Parathyroid adenoma (tissue), 2 donors: ENCODE data around the gene ELAC1.
A peak's percentile ranks its signal among the peaks of the same experiment; 100 is the strongest.

Source experiments
- H2AFZ ChIP-seq: fragments of 300-600 bp; sonication (generic); one replicate; pipeline ENCODE4 v1.7.0; 2017; ENCODE audit warnings: antibody characterized with exemption, mild to moderate bottlenecking
- H3K27ac ChIP-seq: fragments of 300-600 bp; sonication (generic); one replicate; pipeline ENCODE4 v1.7.0; 2017
- H3K27me3 ChIP-seq: fragments of 300-600 bp; sonication (generic); one replicate; pipeline ENCODE4 v1.7.0; 2017; ENCODE audit warnings: low read length; ENCODE audit not compliant: control insufficient read depth, insufficient read depth
- H3K36me3 ChIP-seq: fragments of 300-600 bp; sonication (generic); one replicate; pipeline ENCODE4 v1.7.0; 2017; ENCODE audit warnings: low read length; ENCODE audit not compliant: control insufficient read depth, insufficient read depth
- H3K4me1 ChIP-seq: fragments of 300-600 bp; sonication (generic); one replicate; pipeline ENCODE4 v1.7.0; 2017; ENCODE audit warnings: control low read depth
- H3K4me2 ChIP-seq: fragments of 300-600 bp; sonication (generic); one replicate; pipeline ENCODE4 v1.7.0; 2017; ENCODE audit warnings: low read length
- H3K4me3 ChIP-seq: fragments of 300-600 bp; sonication (generic); one replicate; pipeline ENCODE4 v1.7.0; 2017; ENCODE audit warnings: low read depth, low read length
- H3K79me2 ChIP-seq: fragments of 300-600 bp; sonication (generic); one replicate; pipeline ENCODE4 v1.7.0; 2017; ENCODE audit warnings: control low read depth
- H3K9ac ChIP-seq: fragments of 300-600 bp; sonication (generic); one replicate; pipeline ENCODE4 v1.7.0; 2017; ENCODE audit warnings: mild to moderate bottlenecking
- H3K9me3 ChIP-seq: fragments of 300-600 bp; sonication (generic); one replicate; pipeline ENCODE4 v1.7.0; 2017; ENCODE audit warnings: low read length; ENCODE audit not compliant: control insufficient read depth
- CTCF ChIP-seq: fragments of 300-600 bp; sonication (generic); IDR thresholded peaks from one replicate; pipeline ENCODE4 v1.7.0; 2017; ENCODE audit warnings: antibody characterized with exemption, mild to moderate bottlenecking
- donor health status: primary hyperparathyroidism.

Gene ELAC1

DNA sequence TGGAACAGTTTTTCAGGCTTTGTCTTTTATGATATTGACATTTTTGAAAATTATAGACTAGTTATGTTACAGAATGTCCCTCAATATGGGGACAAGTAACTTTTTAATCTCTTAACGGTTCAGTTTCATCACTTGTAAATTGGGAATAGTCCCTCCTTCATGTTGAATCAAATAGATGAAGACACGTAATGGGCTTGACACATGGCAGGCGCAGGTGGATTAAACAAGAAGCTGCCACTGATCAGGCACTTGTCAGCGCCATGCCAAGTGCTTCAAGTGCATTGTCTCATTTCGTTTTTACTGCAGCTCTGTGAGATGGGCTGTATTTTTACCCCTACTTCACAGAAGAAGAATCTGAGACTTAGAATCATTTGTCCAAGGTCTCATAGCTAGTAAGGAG, 52.7 kb downstream of the ELAC1 start:
- Histone ChIP-seq H3K4me3 (no peak overlapping the region), H3K79me2 (peaks cover 2% of the 10 kb centered on the region), H3K9ac (no peak overlapping the region), H3K27ac (no peak overlapping the region), H3K27me3 (no peaks in the 10 kb centered on the region), H3K9me3 (no peaks in the 10 kb centered on the region), H3K36me3 (no peaks in the 10 kb centered on the region), H3K4me1 (no peaks in the 10 kb centered on the region), H2AFZ (no peak overlapping the region), H3K4me2 (no peak overlapping the region)
- no peak for TF ChIP-seq CTCF

GRCh38 chr18:51021226-51021965, 53.6 kb downstream of the ELAC1 start:
- no peak overlapping the region for H3K4me3 ChIP-seq
- H3K9me3 ChIP-seq = no peaks in the 10 kb centered on the region
- H2AFZ ChIP-seq = no peak overlapping the region
- H3K79me2 ChIP-seq = peaks cover 2% of the 10 kb centered on the region
- no peaks in the 10 kb centered on the region for H3K4me1 ChIP-seq
- H3K36me3 ChIP-seq = no peaks in the 10 kb centered on the region
- H3K4me2 ChIP-seq = no peak overlapping the region
- no peaks in the 10 kb centered on the region for H3K27me3 ChIP-seq
- no peak overlapping the region for H3K27ac ChIP-seq
- no peak overlapping the region for H3K9ac ChIP-seq
- TF ChIP-seq CTCF = no peak

DNA sequence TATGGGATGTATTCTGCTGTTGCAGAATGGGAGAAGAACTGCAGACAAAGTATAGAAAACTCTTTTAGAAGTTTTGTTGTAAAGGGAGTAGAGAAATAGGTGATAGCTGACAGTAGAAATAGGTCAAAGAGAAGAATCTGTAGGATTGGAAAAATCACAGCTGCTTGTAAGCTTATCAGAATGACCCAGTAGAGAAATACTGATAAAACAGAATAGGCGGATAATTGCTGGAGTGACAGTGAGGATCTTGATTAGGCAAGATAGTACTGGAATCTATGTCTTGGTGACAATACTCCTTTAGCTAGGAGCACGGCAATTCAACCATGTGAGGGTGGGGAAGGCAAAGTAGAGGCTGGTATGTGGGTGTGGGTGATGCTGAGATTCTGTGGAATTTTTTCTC, 57.7 kb downstream of the ELAC1 start:
- Histone ChIP-seq H3K9me3 (no peaks in the 10 kb centered on the region), H3K9ac (no peak overlapping the region), H3K36me3 (no peaks in the 10 kb centered on the region), H3K4me2 (no peak overlapping the region), H3K79me2 (peaks cover 17% of the 10 kb centered on the region), H3K27me3 (no peaks in the 10 kb centered on the region), H2AFZ (no peak overlapping the region), H3K4me1 (peaks cover 2% of the 10 kb centered on the region), H3K27ac (no peak overlapping the region), H3K4me3 (no peak overlapping the region)
- no peak for TF ChIP-seq CTCF

DNA sequence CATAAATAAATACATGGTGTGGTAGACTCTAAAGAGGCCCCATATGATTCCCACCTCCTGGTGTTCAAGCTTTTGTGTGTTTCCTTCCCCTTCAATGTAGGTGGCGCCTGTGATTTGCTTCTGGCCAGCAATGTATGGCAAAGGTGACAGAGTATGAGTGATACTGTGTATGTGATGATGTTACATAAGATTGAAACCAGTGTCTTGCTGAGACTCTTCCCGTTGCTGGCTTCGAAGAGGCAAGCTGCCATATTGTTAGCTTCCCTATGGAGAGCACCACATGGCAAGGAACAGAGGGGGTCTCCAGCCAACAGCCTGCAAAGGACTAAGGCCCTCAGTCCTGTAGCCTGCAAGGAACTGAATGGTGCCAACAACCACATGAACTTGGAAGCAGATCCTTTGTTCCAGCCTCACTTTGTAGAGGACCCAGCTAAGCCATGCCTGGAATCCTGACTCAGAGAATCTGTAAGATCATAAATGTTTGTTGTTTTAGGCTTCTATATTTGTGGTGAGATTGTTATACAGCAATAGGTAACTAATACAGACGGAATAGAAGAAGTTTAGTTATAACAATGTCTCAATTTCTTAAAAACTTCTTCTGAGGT, 60.5 kb downstream of the ELAC1 start:
- Histone ChIP-seq H3K36me3 (no peaks in the 10 kb centered on the region), H3K27ac (no peak overlapping the region), H3K4me3 (no peak overlapping the region), H3K4me1 (peaks cover 2% of the 10 kb centered on the region), H3K4me2 (no peak overlapping the region), H3K9ac (no peak overlapping the region), H3K9me3 (no peaks in the 10 kb centered on the region), H2AFZ (no peak overlapping the region), H3K79me2 (peaks cover 28% of the 10 kb centered on the region), H3K27me3 (no peaks in the 10 kb centered on the region)
- no peak for TF ChIP-seq CTCF

DNA sequence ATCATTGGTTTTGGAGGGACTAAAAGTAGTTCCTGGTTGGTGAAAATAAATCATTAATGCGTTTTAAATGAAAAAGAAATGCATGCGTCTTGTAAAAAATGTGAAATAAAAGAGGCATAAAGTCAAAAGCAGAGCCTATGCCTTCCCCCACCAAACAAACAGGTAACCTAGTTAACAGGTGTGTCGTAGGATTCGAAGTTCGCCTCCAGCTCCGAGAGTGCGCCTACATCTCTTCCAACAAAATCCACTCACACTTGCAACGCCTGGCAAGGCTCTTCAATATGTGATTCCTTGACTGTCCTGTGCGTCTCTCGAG, 61.5 kb downstream of the ELAC1 start:
- TF ChIP-seq CTCF = no peak
- peak overlapping the region; percentile 74 for H3K4me3 ChIP-seq
- peaks cover 2% of the 10 kb centered on the region for H3K4me1 ChIP-seq

More for the DNA sequence above, 61.5 kb downstream of the ELAC1 start:
- no peaks in the 10 kb centered on the region for H3K9me3 ChIP-seq
- peak overlapping the region; percentile 56 for H3K9ac ChIP-seq
- H2AFZ ChIP-seq = peak overlapping the region; percentile 89
- H3K27ac ChIP-seq = peak overlapping the region; percentile 81
- no peaks in the 10 kb centered on the region for H3K36me3 ChIP-seq
- peak overlapping the region; percentile 74 for H3K4me2 ChIP-seq
- peaks cover 34% of the 10 kb centered on the region for H3K79me2 ChIP-seq
- H3K27me3 ChIP-seq = no peaks in the 10 kb centered on the region
